Right lobe of liver (tissue), 6 donors: Measurements from ENCODE around the gene TUNAR. TPM values are rescaled to one million over a fixed set of nuclear protein-coding genes. Genes with fewer than 3 reads are reported as not detected.

ENCODE experiments used
- ATAC-seq, 4 donors: fragments of 200-7000 bp; cut with Tn5 transposase; one replicate each; pipeline ENCODE4 v1.9.1; 2020; ENCODE audit warnings: mild to moderate bottlenecking in 4 of 4, moderate library complexity in 4 of 4
- DNase-seq, 3 donors: peaks; one replicate each; pipeline ENCODE4 v3.0.0-alpha.2; 2020
- H3K27ac ChIP-seq, 3 donors: fragments of 200-600 bp; one replicate each; pipeline ENCODE4 v1.8.0; 2022
- H3K27me3 ChIP-seq, 2 donors: fragments of 200-600 bp; one replicate each; pipeline ENCODE4 v1.8.0; 2022
- H3K36me3 ChIP-seq, 4 donors: fragments of 200-600 bp; sonication (generic) in 1 of 4; one replicate each; pipeline versions ENCODE4 v1.5.1 to v1.8.0; 2017 to 2022; ENCODE audit warnings: control low read depth in 1 of 4
- H3K4me1 ChIP-seq, 4 donors: fragments of 200-600 bp; sonication (generic) in 1 of 4; one replicate each; pipeline versions ENCODE4 v1.5.1 to v1.8.0; 2017 to 2022; ENCODE audit warnings: control low read depth in 1 of 4
- H3K4me3 ChIP-seq, 3 donors: fragments of 200-600 bp; one replicate each; pipeline ENCODE4 v1.8.0; 2022
- H3K9me3 ChIP-seq, 4 donors: fragments of 200-600 bp; sonication (generic) in 1 of 4; one replicate each; pipeline versions ENCODE4 v1.5.1 to v1.8.0; 2017 to 2022; ENCODE audit warnings: control low read depth in 1 of 4
- CTCF ChIP-seq, 4 donors: fragments of 200-600 bp in 3 of 4; fragments of 450-650 bp in 1 of 4; IDR thresholded peaks; one replicate each; pipeline versions ENCODE4 v1.5.1 to v1.8.0; 2016 to 2022; ENCODE audit warnings: antibody characterized with exemption in 4 of 4, mild to moderate bottlenecking in 2 of 4
- POLR2A ChIP-seq: fragments of 450-650 bp; IDR thresholded peaks from one replicate; pipeline ENCODE4 v1.6.1; 2017; ENCODE audit warnings: antibody characterized with exemption, mild to moderate bottlenecking
- WGBS: methylation state at CpG from one replicate; pipeline ENCODE4 v1.1.6; 2018; ENCODE audit warnings: low coverage, low lambda C conversion rate; ENCODE audit not compliant: insufficient coverage; ENCODE audit errors: missing lambda C conversion rate; 5-methylcytosine and 5-hydroxymethylcytosine counted together
- intact Hi-C, 2 donors: fragments of 100-400 bp; cut with DNase I; formaldehyde crosslinking; loops; one replicate each; pipeline versions ENCODE4 v1.11.2 to v1.14.1; 2022
- long read RNA-seq: library from polyadenylated mRNA; unstranded; transcript quantifications from one replicate; pipeline ENCODE4 v2.0.0, GENCODE V29; 2019
- total RNA-seq, 6 experiments: library from RNA; depleted of rRNA in 2 of 6; stranded (reverse); fragments of >200 nt in 2 of 6; fragmentation: NEBNext Ultra II Directional in 3 of 6; extraction: Animal tissue kit (Norgen Biotek cat#: 25700) in 3 of 6; gene quantifications; one replicate each; pipeline versions ENCODE4 v1.1.0 to v1.2.4, GENCODE V29; 2016 to 2023
- donor health status: DM: no; HTN: yes; CAD: no.
- donor health status: DM: no; HTN: no; CAD: no.
- donor health status: DM: no; HTN: no; CAD: no.
- donor health status: DM: no; HTN: yes; CAD: no.
- donor health status: DM: no; HTN: yes; CAD: no.

TUNAR gene
- total RNA-seq, result not detected
- long read RNA-seq, result 0 reads

DNA sequence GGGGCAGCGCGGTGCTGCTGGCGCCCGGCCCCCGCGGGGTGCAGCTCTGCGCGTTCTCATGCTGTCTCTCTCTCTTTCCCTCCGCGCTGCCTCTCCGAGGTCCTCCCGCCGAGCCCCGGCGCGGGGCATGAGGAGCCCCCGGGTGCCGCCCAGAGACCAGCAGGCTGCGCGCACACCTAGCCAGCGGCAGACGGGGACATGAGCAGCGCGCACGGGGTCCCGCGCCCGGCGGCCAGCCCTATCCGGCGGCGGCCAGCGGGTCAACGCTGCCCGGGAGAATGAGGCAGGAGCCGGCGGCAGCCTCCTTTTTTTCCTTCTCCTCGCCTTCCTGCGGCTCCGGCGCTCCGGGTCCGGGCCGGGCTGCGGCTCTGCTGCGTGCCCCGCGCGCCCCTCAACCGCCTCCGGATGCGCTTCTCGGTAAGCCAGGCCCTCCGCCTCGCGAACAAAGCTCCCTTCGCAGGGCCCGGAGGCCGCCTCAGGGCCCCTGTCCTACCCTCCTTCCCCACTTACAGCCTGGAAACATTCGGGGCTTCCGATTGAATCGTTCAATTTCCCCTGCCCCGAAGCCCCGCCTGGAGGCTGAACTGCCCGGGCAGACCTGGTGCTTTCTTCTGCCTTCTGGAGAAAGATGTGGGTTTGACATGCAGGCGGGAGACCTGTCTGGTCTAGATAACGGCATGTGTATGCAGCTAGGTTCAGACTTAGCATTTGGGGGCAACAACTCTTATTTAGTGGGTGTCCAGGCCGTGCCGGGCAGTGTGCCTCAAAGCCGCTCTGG, at the start of gene TUNAR:
TUNAR (plus strand) TSS at position 72 of the 778 bp plus-strand sequence.
- TF ChIP-seq POLR2A, result no peak
- peak in 1 of 4 donors; percentile 34 for TF ChIP-seq CTCF (IDR thresholded peaks at IDR 0.05)
- no peak for DNase-seq
- no peak for ATAC-seq
- Histone ChIP-seq H3K4me3 (peak within 1 kb of the TSS in 1 of 3 donors; percentile 7), H3K27me3 (peaks cover 0 to 16% of the 10 kb centered on the region in 2 donors), H3K36me3 (no peaks in the 10 kb centered on the region), H3K27ac (no peak within 1 kb of the TSS), H3K4me1 (peaks cover 0 to 8% (median 0%) of the 10 kb centered on the region in 4 donors), H3K9me3 (no peaks in the 10 kb centered on the region)
- 5% methylated on average over 13 of the region's 70 CpGs for WGBS
- intact Hi-C loops, result no loop called here

DNA sequence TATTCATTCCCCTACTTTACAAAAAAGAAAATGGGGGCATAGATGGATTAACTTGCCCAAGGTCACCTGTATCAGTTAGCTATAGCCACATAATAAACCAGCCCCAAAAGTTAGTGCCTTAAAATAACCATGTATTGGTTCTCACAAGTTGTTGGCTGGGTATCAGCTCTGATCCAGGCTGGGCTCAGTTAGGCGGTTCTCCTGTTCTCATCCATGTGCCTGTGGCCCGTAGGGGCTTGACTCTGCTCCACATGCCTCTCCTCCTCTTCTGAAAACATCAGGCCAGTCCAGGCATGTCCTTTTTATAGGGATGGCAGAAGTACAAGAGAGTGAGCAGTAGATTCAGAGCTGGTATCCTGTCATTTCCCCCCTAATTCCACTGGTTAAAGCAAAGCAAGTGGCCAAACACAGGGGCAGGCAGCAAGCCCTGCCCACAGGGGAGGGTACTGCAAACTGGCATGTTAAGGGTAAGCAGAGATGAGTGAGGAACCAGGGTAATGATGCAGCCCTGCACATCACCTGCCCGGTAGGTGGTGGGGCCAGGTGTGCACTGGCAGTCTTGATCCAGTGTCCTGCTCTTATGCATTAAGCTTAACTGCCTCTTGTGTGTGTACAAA, 47.9 kb upstream of the TUNAR start:
- Histone ChIP-seq H3K9me3 (no peaks in the 10 kb centered on the region), H3K36me3 (no peaks in the 10 kb centered on the region), H3K4me3 (no peak overlapping the region), H3K27me3 (no peaks in the 10 kb centered on the region), H3K27ac (no peak overlapping the region), H3K4me1 (no peaks in the 10 kb centered on the region)
- ATAC-seq (no peak), DNase-seq (no peak)
- WGBS, result 41% methylated on average over 2 of the region's 3 CpGs
- intact Hi-C loops, result no loop called here
- TF ChIP-seq CTCF (IDR thresholded peaks at IDR 0.05) (no peak), POLR2A (no peak)

DNA sequence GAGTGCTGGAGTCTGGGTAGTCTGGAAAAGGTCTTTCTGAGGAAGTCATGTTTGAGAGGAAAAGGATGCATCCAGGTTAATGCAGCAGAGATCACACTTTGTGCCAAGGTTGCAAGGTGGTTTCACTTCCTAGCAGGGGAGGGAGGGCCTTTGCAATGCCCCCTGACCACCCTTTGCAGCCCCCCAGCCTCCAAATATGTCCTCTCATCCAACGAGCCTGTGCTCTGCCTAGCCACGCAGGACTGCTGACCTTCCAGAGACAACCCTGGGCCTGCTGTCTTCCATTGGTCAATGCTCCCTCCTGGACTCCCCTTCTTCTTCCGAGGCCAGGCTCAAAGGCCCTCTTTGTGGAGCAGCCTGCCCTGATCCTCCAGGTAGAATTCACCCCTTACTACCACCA, 47.3 kb upstream of the TUNAR start:
- H3K27ac ChIP-seq, result no peak overlapping the region
- H3K9me3 ChIP-seq, result no peaks in the 10 kb centered on the region
- no peak for DNase-seq
- no peak for TF ChIP-seq CTCF (IDR thresholded peaks at IDR 0.05)
- TF ChIP-seq POLR2A, result no peak
- intact Hi-C loops, result no loop called here
- H3K27me3 ChIP-seq, result no peaks in the 10 kb centered on the region
- H3K36me3 ChIP-seq, result no peaks in the 10 kb centered on the region
- no peaks in the 10 kb centered on the region for H3K4me1 ChIP-seq
- no peak for ATAC-seq
- WGBS, result 33% methylated on average over 1 of the region's 3 CpGs
- no peak overlapping the region for H3K4me3 ChIP-seq

DNA sequence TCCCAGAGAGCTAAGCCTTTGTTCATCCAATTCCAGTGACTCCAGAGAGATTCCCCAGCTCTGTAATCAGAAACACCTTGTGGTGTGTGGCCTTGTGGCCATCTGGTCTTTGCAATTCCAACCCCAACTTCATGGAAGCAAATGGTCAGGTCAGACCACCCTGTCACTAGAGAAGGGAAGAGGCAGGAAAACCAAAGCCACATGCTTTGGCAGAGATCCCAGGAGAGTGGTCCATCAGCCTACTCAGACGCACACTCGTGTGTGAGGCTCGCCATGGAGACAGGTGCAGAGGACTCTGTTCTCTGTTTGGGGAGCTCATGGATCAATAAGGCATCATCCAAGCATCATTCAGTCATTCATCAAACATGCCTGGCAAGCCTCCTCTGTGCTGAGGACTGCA, 46.2 kb upstream of the TUNAR start:
- Histone ChIP-seq H3K36me3 (no peaks in the 10 kb centered on the region), H3K27ac (no peak overlapping the region), H3K9me3 (no peaks in the 10 kb centered on the region), H3K4me3 (no peak overlapping the region), H3K4me1 (no peaks in the 10 kb centered on the region), H3K27me3 (no peaks in the 10 kb centered on the region)
- intact Hi-C loops, result no loop called here
- ATAC-seq, result no peak
- 50% methylated on average over 2 of the region's 3 CpGs for WGBS
- TF ChIP-seq POLR2A (no peak), CTCF (IDR thresholded peaks at IDR 0.05) (no peak)
- no peak for DNase-seq
